NOMO-1 treated with dmso at 0.1 percent for 144 hours (cell line): Measurements from ENCODE around the gene VPS8.
"Not testable (repeated sequence)": the region's sequence is repeated elsewhere in the genome, so short reads cannot be mapped to it uniquely, and the experiment has no call there.

Experiments used
- DNase-seq: peaks from one replicate; lab custom pipeline; 2025; ENCODE audit not compliant: unreplicated experiment; lab: John Stamatoyannopoulos, UW

Gene VPS8

GRCh38 chr3:184848934-184849333 lies 37.0 kb downstream of the VPS8 start:
- no peak for DNase-seq

GRCh38 chr3:184850201-184850600 lies 38.2 kb downstream of the VPS8 start:
- DNase-seq, result no peak

GRCh38 chr3:184857099-184857498 lies 45.1 kb downstream of the VPS8 start:
- no peak for DNase-seq

GRCh38 chr3:184864000-184864399 lies 52.0 kb downstream of the VPS8 start:
- DNase-seq, result no peak

- no peak for DNase-seq
Measured at GRCh38 chr3:184868477-184868876, 56.5 kb downstream of the VPS8 start.

GRCh38 chr3:184872200-184872599 lies 60.2 kb downstream of the VPS8 start:
- DNase-seq, result no peak

GRCh38 chr3:184873141-184873540 lies 61.2 kb downstream of the VPS8 start:
- no peak for DNase-seq

GRCh38 chr3:184874709-184875644 lies 63.0 kb downstream of the VPS8 start:
- no peak for DNase-seq

GRCh38 chr3:184880276-184881019 lies 68.5 kb downstream of the VPS8 start:
- no peak for DNase-seq

GRCh38 chr3:184884359-184885017 lies 72.5 kb downstream of the VPS8 start:
- no peak for DNase-seq

GRCh38 chr3:184885112-184885511 lies 73.1 kb downstream of the VPS8 start:
- no peak for DNase-seq

- DNase-seq, result no peak
Measured at GRCh38 chr3:184887574-184887973, 75.6 kb downstream of the VPS8 start.

GRCh38 chr3:184889312-184889904 lies 77.4 kb downstream of the VPS8 start:
- no peak for DNase-seq

- no peak for DNase-seq
Measured at GRCh38 chr3:184894051-184894450, 82.1 kb downstream of the VPS8 start.

- no peak for DNase-seq
Measured at GRCh38 chr3:184895350-184895749, 83.4 kb downstream of the VPS8 start.

GRCh38 chr3:184896336-184896735 lies 84.4 kb downstream of the VPS8 start:
- no peak for DNase-seq

GRCh38 chr3:184899953-184900595 lies 88.1 kb downstream of the VPS8 start:
- no peak for DNase-seq

GRCh38 chr3:184907031-184907430 lies 95.1 kb downstream of the VPS8 start:
- not testable (repeated sequence) for DNase-seq

GRCh38 chr3:184907681-184908649 lies 96.0 kb downstream of the VPS8 start:
- no peak for DNase-seq

GRCh38 chr3:184908859-184909258 lies 96.9 kb downstream of the VPS8 start:
- no peak for DNase-seq
